NCI-H524 treated with DMSO at 0.1 percent for 48 hours (cell line): ENCODE data around the gene DDI1.
"Not testable (repeated sequence)": the region's sequence is repeated elsewhere in the genome, so short reads cannot be mapped to it uniquely, and the experiment has no call there.

Experiments used
- DNase-seq: peaks from one replicate; lab custom pipeline; 2025; lab: John Stamatoyannopoulos, UW

The DDI1 gene

GRCh38 chr11:104041792-104042191 lies 5.4 kb downstream of the DDI1 start:
- DNase-seq = no peak

- no peak for DNase-seq
Measured at GRCh38 chr11:104043142-104043541, 6.7 kb downstream of the DDI1 start.

GRCh38 chr11:104043678-104044239 lies 7.3 kb downstream of the DDI1 start:
- DNase-seq = no peak

GRCh38 chr11:104046331-104046730 lies 9.9 kb downstream of the DDI1 start:
- DNase-seq = no peak

GRCh38 chr11:104046858-104047257 lies 10.4 kb downstream of the DDI1 start:
- not testable (repeated sequence) for DNase-seq

GRCh38 chr11:104049116-104049515 lies 12.7 kb downstream of the DDI1 start:
- no peak for DNase-seq

GRCh38 chr11:104051778-104052177 lies 15.3 kb downstream of the DDI1 start:
- DNase-seq = no peak

- no peak for DNase-seq
Measured at GRCh38 chr11:104053743-104054478, 17.5 kb downstream of the DDI1 start.

- no peak for DNase-seq
Measured at GRCh38 chr11:104054911-104055529, 18.6 kb downstream of the DDI1 start.

- DNase-seq = no peak
Measured at GRCh38 chr11:104055596-104055995, 19.2 kb downstream of the DDI1 start.

GRCh38 chr11:104057908-104058307 lies 21.5 kb downstream of the DDI1 start:
- DNase-seq = no peak

GRCh38 chr11:104058680-104059079 lies 22.2 kb downstream of the DDI1 start:
- no peak for DNase-seq

- DNase-seq = no peak
Measured at GRCh38 chr11:104060004-104060794, 23.8 kb downstream of the DDI1 start.

- no peak for DNase-seq
Measured at GRCh38 chr11:104060820-104061219, 24.4 kb downstream of the DDI1 start.

GRCh38 chr11:104061853-104062521 lies 25.5 kb downstream of the DDI1 start:
- DNase-seq = no peak

GRCh38 chr11:104064034-104064630 lies 27.7 kb downstream of the DDI1 start:
- DNase-seq = no peak

GRCh38 chr11:104067534-104067933 lies 31.1 kb downstream of the DDI1 start:
- no peak for DNase-seq

- DNase-seq = no peak
Measured at GRCh38 chr11:104073950-104074705, 37.7 kb downstream of the DDI1 start.

- DNase-seq = no peak
Measured at GRCh38 chr11:104075091-104075490, 38.7 kb downstream of the DDI1 start.

- no peak for DNase-seq
Measured at GRCh38 chr11:104075706-104076105, 39.3 kb downstream of the DDI1 start.

- DNase-seq = no peak
Measured at GRCh38 chr11:104076455-104076854, 40.0 kb downstream of the DDI1 start.
